DMS53 (cell line): ENCODE measurements around the gene ASB10.
A peak's percentile ranks its signal among the peaks of the same experiment; 100 is the strongest.

Experiments
- DNase-seq: peaks from one replicate; lab custom pipeline; 2025; lab: John Stamatoyannopoulos, UW

ASB10 gene

GRCh38 chr7:151186640-151187408 is at the start of gene ASB10:
ASB10 (minus strand) TSS chr7:151187250; CDS start chr7:151187130, 120 bp downstream.
- no peak for DNase-seq

- no peak for DNase-seq
Observed at GRCh38 chr7:151236406-151236805, 49.4 kb upstream of the ASB10 start.

GRCh38 chr7:151235091-151235787 is 48.2 kb upstream of the ASB10 start:
- DNase-seq: no peak

GRCh38 chr7:151233804-151234203 is 46.8 kb upstream of the ASB10 start:
- no peak for DNase-seq

GRCh38 chr7:151232917-151233701 is 46.1 kb upstream of the ASB10 start:
- peak; percentile 84 for DNase-seq

- peak; percentile 96 for DNase-seq
Observed at GRCh38 chr7:151232091-151232916, 45.3 kb upstream of the ASB10 start, which contains the start of gene CHPF2. CHPF2 (plus strand) TSS chr7:151232483; CDS start chr7:151234012, 1,529 bp downstream.

GRCh38 chr7:151231080-151231479 is 44.0 kb upstream of the ASB10 start:
- no peak for DNase-seq

- no peak for DNase-seq
Observed at GRCh38 chr7:151229249-151229648, 42.2 kb upstream of the ASB10 start.

GRCh38 chr7:151228024-151228866 is 41.2 kb upstream of the ASB10 start:
- peak; percentile 28 for DNase-seq

- peak; percentile 100 for DNase-seq
Observed at GRCh38 chr7:151226875-151227782, 40.1 kb upstream of the ASB10 start, which contains the start of gene ABCF2. ABCF2 (minus strand) TSS chr7:151227205; CDS start chr7:151226458, 747 bp downstream.

- no peak for DNase-seq
Observed at GRCh38 chr7:151226560-151226874, 39.5 kb upstream of the ASB10 start.

GRCh38 chr7:151225948-151226510 is 39.0 kb upstream of the ASB10 start:
- no peak for DNase-seq

GRCh38 chr7:151223728-151224127 is 36.7 kb upstream of the ASB10 start:
- DNase-seq: no peak

- no peak for DNase-seq
Observed at GRCh38 chr7:151218170-151218569, 31.1 kb upstream of the ASB10 start.

GRCh38 chr7:151215396-151215795 is 28.3 kb upstream of the ASB10 start:
- no peak for DNase-seq

GRCh38 chr7:151213826-151214225 is 26.8 kb upstream of the ASB10 start:
- DNase-seq: no peak

GRCh38 chr7:151212626-151213025 is 25.6 kb upstream of the ASB10 start:
- DNase-seq: no peak

- no peak for DNase-seq
Observed at GRCh38 chr7:151211155-151211772, 24.2 kb upstream of the ASB10 start.
